Bronchial epithelial cell (primary cell): ENCODE measurements around the gene NEDD4L. TPM values are rescaled to one million over a fixed set of nuclear protein-coding genes. Genes with fewer than 3 reads are reported as not detected.

Experiments used
- DNase-seq: peaks from one replicate; pipeline ENCODE4 v3.0.0-alpha.2; 2010; ENCODE audit warnings: low read depth
- FAIRE-seq: peaks from 2 replicates; lab custom pipeline; 2011; peaks lifted over from hg19 to GRCh38; lab: Jason Lieb, UNC
- H3K27me3 ChIP-seq: 2 replicates; pipeline ENCODE4 v1.5.1; 2011; ENCODE audit warnings: low read length; ENCODE audit not compliant: control insufficient read depth, insufficient read depth
- H3K36me3 ChIP-seq: 2 replicates; pipeline ENCODE4 v1.5.1; 2011; ENCODE audit warnings: low read length; ENCODE audit not compliant: control insufficient read depth, insufficient read depth
- H3K4me3 ChIP-seq: 2 replicates; pipeline ENCODE4 v1.5.1; 2011; ENCODE audit warnings: mild to moderate bottlenecking, low read depth, low read length, control low read depth
- CTCF ChIP-seq: IDR thresholded peaks from 2 replicates; pipeline ENCODE4 v1.5.1; 2011; ENCODE audit warnings: mild to moderate bottlenecking, moderate library complexity, low read length, control low read depth, inconsistent platforms; ENCODE audit not compliant: insufficient read depth, severe bottlenecking
- total RNA-seq: library from RNA; depleted of rRNA; stranded (reverse); fragments of >200 nt; gene quantifications from 2 replicates; pipeline ENCODE4 v1.2.1, GENCODE V29; 2014

Gene NEDD4L
- total RNA-seq, 1 donor from 2014 or later: 11.3 TPM

- no peak for TF ChIP-seq CTCF
- no peak overlapping the region for H3K4me3 ChIP-seq
- peaks cover 4% of the 10 kb centered on the region for H3K36me3 ChIP-seq
- FAIRE-seq: no peak
- DNase-seq: no peak
- H3K27me3 ChIP-seq: no peaks in the 10 kb centered on the region
Measured at GRCh38 chr18:58323866-58324762, 280.1 kb downstream of the NEDD4L start.

GRCh38 chr18:58324824-58325480 is 280.9 kb downstream of the NEDD4L start:
- no peak for DNase-seq
- no peak for TF ChIP-seq CTCF
- H3K27me3 ChIP-seq: no peaks in the 10 kb centered on the region
- H3K4me3 ChIP-seq: no peak overlapping the region
- peaks cover 4% of the 10 kb centered on the region for H3K36me3 ChIP-seq
- no peak for FAIRE-seq

GRCh38 chr18:58325494-58325893 is 281.5 kb downstream of the NEDD4L start:
- no peak for TF ChIP-seq CTCF
- DNase-seq: no peak
- peaks cover 4% of the 10 kb centered on the region for H3K36me3 ChIP-seq
- no peak overlapping the region for H3K4me3 ChIP-seq
- FAIRE-seq: no peak
- H3K27me3 ChIP-seq: no peaks in the 10 kb centered on the region

GRCh38 chr18:58334061-58334460 is 290.0 kb downstream of the NEDD4L start:
- no peak for TF ChIP-seq CTCF
- Histone ChIP-seq H3K4me3 (no peak overlapping the region), H3K36me3 (peaks cover 4% of the 10 kb centered on the region), H3K27me3 (no peaks in the 10 kb centered on the region)
- no peak for DNase-seq
- no peak for FAIRE-seq

GRCh38 chr18:58335223-58335622 is 291.2 kb downstream of the NEDD4L start:
- FAIRE-seq (no peak), DNase-seq (no peak)
- no peak for TF ChIP-seq CTCF
- Histone ChIP-seq H3K27me3 (no peaks in the 10 kb centered on the region), H3K36me3 (peaks cover 4% of the 10 kb centered on the region), H3K4me3 (no peak overlapping the region)
